Stimulated activated naive CD4-positive, alpha-beta T cell (primary cell): ENCODE data around the gene FBXO38.

Experiments used
- DNase-seq, 6 experiments: peaks; one replicate each; lab custom pipeline; 2025; lab: John Stamatoyannopoulos, UW

FBXO38 gene

GRCh38 chr5:148383564-148384379 lies at the start of gene FBXO38:
Gene FBXO38, plus strand, starts transcription at chr5:148383958. Its CDS starts 10,819 bp downstream, at chr5:148394777.
- DNase-seq: peak; percentile 94 to 98 (median 96)

- no peak for DNase-seq
Observed at GRCh38 chr5:148335259-148335658, 48.5 kb upstream of the FBXO38 start, which contains the start of gene SPINK9. Gene SPINK9, plus strand, starts transcription at chr5:148335559. Its CDS starts 55 bp downstream, at chr5:148335614.

GRCh38 chr5:148336704-148337435 lies 46.9 kb upstream of the FBXO38 start:
- DNase-seq: no peak

GRCh38 chr5:148342371-148343045 lies 41.2 kb upstream of the FBXO38 start:
- no peak for DNase-seq

- DNase-seq: no peak
Observed at GRCh38 chr5:148343046-148343407, 40.7 kb upstream of the FBXO38 start.

- DNase-seq: no peak
Observed at GRCh38 chr5:148343603-148344487, 39.9 kb upstream of the FBXO38 start.

- DNase-seq: no peak
Observed at GRCh38 chr5:148347706-148348105, 36.1 kb upstream of the FBXO38 start.

GRCh38 chr5:148352696-148353095 lies 31.1 kb upstream of the FBXO38 start:
- no peak for DNase-seq

GRCh38 chr5:148353634-148354033 lies 30.1 kb upstream of the FBXO38 start:
- DNase-seq: no peak

GRCh38 chr5:148364343-148364742 lies 19.4 kb upstream of the FBXO38 start:
- DNase-seq: no peak

- DNase-seq: no peak
Observed at GRCh38 chr5:148368299-148368698, 15.5 kb upstream of the FBXO38 start.

- no peak for DNase-seq
Observed at GRCh38 chr5:148372166-148372725, 11.5 kb upstream of the FBXO38 start.

- no peak for DNase-seq
Observed at GRCh38 chr5:148372893-148373292, 10.9 kb upstream of the FBXO38 start.

- peak in 2 of 6 experiments; percentile 9 to 32 for DNase-seq
Observed at GRCh38 chr5:148374690-148375360, 8.9 kb upstream of the FBXO38 start.

GRCh38 chr5:148376198-148376597 lies 7.6 kb upstream of the FBXO38 start:
- no peak for DNase-seq

GRCh38 chr5:148378670-148379069 lies 5.1 kb upstream of the FBXO38 start:
- no peak for DNase-seq

GRCh38 chr5:148379340-148379739 lies 4.4 kb upstream of the FBXO38 start:
- no peak for DNase-seq

GRCh38 chr5:148381906-148382305 lies 1.9 kb upstream of the FBXO38 start:
- DNase-seq: no peak

- DNase-seq: peak in 1 of 6 experiments; percentile 30
Observed at GRCh38 chr5:148382961-148383360, 797 bp upstream of the FBXO38 start.

GRCh38 chr5:148384380-148384737 lies 601 bp downstream of the FBXO38 start:
- no peak for DNase-seq

GRCh38 chr5:148385094-148385493 lies 1.3 kb downstream of the FBXO38 start:
- no peak for DNase-seq
